Measurements from ENCODE around the gene MRGPRE.

GRCh38 chr11:3198815-3199214, 33.4 kb downstream of the MRGPRE start:
- TF ChIP-seq, protein P1, sequence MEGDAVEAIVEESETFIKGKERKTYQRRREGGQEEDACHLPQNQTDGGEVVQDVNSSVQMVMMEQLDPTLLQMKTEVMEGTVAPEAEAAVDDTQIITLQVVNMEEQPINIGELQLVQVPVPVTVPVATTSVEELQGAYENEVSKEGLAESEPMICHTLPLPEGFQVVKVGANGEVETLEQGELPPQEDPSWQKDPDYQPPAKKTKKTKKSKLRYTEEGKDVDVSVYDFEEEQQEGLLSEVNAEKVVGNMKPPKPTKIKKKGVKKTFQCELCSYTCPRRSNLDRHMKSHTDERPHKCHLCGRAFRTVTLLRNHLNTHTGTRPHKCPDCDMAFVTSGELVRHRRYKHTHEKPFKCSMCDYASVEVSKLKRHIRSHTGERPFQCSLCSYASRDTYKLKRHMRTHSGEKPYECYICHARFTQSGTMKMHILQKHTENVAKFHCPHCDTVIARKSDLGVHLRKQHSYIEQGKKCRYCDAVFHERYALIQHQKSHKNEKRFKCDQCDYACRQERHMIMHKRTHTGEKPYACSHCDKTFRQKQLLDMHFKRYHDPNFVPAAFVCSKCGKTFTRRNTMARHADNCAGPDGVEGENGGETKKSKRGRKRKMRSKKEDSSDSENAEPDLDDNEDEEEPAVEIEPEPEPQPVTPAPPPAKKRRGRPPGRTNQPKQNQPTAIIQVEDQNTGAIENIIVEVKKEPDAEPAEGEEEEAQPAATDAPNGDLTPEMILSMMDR (IDR thresholded peaks at IDR 0.05), result no peak
- no peak for TF ChIP-seq POLR2A (IDR thresholded peaks at IDR 0.05)

Data from right lobe of liver (tissue), 4 donors.